ENCODE data around the gene ESYT2. TPM values are rescaled to one million over a fixed set of nuclear protein-coding genes. Genes with fewer than 3 reads are reported as not detected.

ESYT2 gene
- total RNA-seq, 2 experiments from 2014 or later: 116 to 124 TPM

GRCh38 chr7:158816271-158816670 lies 13.0 kb downstream of the ESYT2 start:
- ChIA-PET CTCF (interaction anchor here (1.3 to 1.9 kb wide), 5 partner anchors 8 to 101 kb away, joined by 3 to 8 read pairs (median 4); no protein-coding TSS in a partner anchor), POLR2A (no interaction called here)
- DNase-seq: no peak
- H3K27ac Mint-ChIP-seq: peak overlapping the region; percentile 91
- H3K4me3 Mint-ChIP-seq: peak overlapping the region; percentile 56
- no peaks in the 10 kb centered on the region for H3K27me3 Mint-ChIP-seq
- peaks cover 98% of the 10 kb centered on the region for H3K4me1 Mint-ChIP-seq
- H3K36me3 Mint-ChIP-seq (ENCODE audit: low read depth): peaks cover 51% of the 10 kb centered on the region
- H3K9me3 Mint-ChIP-seq: no peaks in the 10 kb centered on the region

GRCh38 chr7:158815800-158816128 lies 13.5 kb downstream of the ESYT2 start:
- Mint-ChIP-seq H3K4me3 (peak overlapping the region; percentile 56), H3K27me3 (no peaks in the 10 kb centered on the region), H3K36me3 (ENCODE audit: low read depth) (peaks cover 51% of the 10 kb centered on the region), H3K27ac (peak overlapping the region; percentile 91), H3K9me3 (no peaks in the 10 kb centered on the region), H3K4me1 (peaks cover 97% of the 10 kb centered on the region)
- ChIA-PET CTCF (interaction anchor here (1.5 to 1.9 kb wide), 4 partner anchors 9 to 101 kb away, joined by 3 to 8 read pairs (median 4); no protein-coding TSS in a partner anchor), POLR2A (no interaction called here)
- no peak for DNase-seq

- H3K4me1 Mint-ChIP-seq: peaks cover 97% of the 10 kb centered on the region
- H3K4me3 Mint-ChIP-seq: peak overlapping the region; percentile 56
- ChIA-PET CTCF (interaction anchor here (1.3 to 1.9 kb wide), 4 partner anchors 9 to 100 kb away, joined by 3 to 8 read pairs (median 4); no protein-coding TSS in a partner anchor), POLR2A (no interaction called here)
- peaks cover 56% of the 10 kb centered on the region for H3K36me3 Mint-ChIP-seq (ENCODE audit: low read depth)
- H3K27me3 Mint-ChIP-seq: no peaks in the 10 kb centered on the region
- H3K9me3 Mint-ChIP-seq: no peaks in the 10 kb centered on the region
- no peak for DNase-seq
- H3K27ac Mint-ChIP-seq: peak overlapping the region; percentile 91
Observed at GRCh38 chr7:158815083-158815799, 14.1 kb downstream of the ESYT2 start.

GRCh38 chr7:158814637-158815036 lies 14.7 kb downstream of the ESYT2 start:
- H3K36me3 Mint-ChIP-seq (ENCODE audit: low read depth): peaks cover 60% of the 10 kb centered on the region
- peak overlapping the region; percentile 91 for H3K27ac Mint-ChIP-seq
- H3K27me3 Mint-ChIP-seq: no peaks in the 10 kb centered on the region
- ChIA-PET POLR2A (no interaction called here), CTCF (interaction anchor here (1.3 to 1.9 kb wide), 4 partner anchors 10 to 100 kb away, joined by 3 to 8 read pairs (median 4); no protein-coding TSS in a partner anchor)
- H3K4me1 Mint-ChIP-seq: peaks cover 97% of the 10 kb centered on the region
- peak overlapping the region; percentile 56 for H3K4me3 Mint-ChIP-seq
- DNase-seq: peak; percentile 66
- H3K9me3 Mint-ChIP-seq: peaks cover 5% of the 10 kb centered on the region

- H3K36me3 Mint-ChIP-seq (ENCODE audit: low read depth): peaks cover 75% of the 10 kb centered on the region
- no peaks in the 10 kb centered on the region for H3K27me3 Mint-ChIP-seq
- peaks cover 90% of the 10 kb centered on the region for H3K4me1 Mint-ChIP-seq
- DNase-seq: peak; percentile 91
- CTCF ChIA-PET: no interaction called here
- POLR2A ChIA-PET: interaction anchor here (1.1 kb wide), 1 partner anchor 51 kb away, joined by 3 read pairs; no protein-coding TSS in a partner anchor
- peaks cover 5% of the 10 kb centered on the region for H3K9me3 Mint-ChIP-seq
- peak overlapping the region; percentile 95 for H3K27ac Mint-ChIP-seq
- peak overlapping the region; percentile 57 for H3K4me3 Mint-ChIP-seq
Observed at GRCh38 chr7:158812684-158813083, 16.6 kb downstream of the ESYT2 start.

GRCh38 chr7:158811894-158812293 lies 17.4 kb downstream of the ESYT2 start:
- POLR2A ChIA-PET: interaction anchor here (1.2 kb wide), 1 partner anchor 52 kb away, joined by 5 read pairs; no protein-coding TSS in a partner anchor
- Mint-ChIP-seq H3K27ac (peak overlapping the region; percentile 95), H3K4me1 (peaks cover 82% of the 10 kb centered on the region), H3K4me3 (peak overlapping the region; percentile 57), H3K27me3 (no peaks in the 10 kb centered on the region), H3K9me3 (peaks cover 5% of the 10 kb centered on the region), H3K36me3 (ENCODE audit: low read depth) (peaks cover 74% of the 10 kb centered on the region)
- CTCF ChIA-PET: interaction anchor here (1.4 kb wide), 1 partner anchor 9 kb away, joined by 3 read pairs; no protein-coding TSS in a partner anchor
- DNase-seq: no peak

- Mint-ChIP-seq H3K27ac (peak overlapping the region; percentile 95), H3K27me3 (no peaks in the 10 kb centered on the region), H3K4me1 (peaks cover 78% of the 10 kb centered on the region), H3K36me3 (ENCODE audit: low read depth) (peaks cover 73% of the 10 kb centered on the region), H3K4me3 (peak overlapping the region; percentile 57), H3K9me3 (peaks cover 5% of the 10 kb centered on the region)
- ChIA-PET POLR2A (interaction anchor here (1.2 kb wide), 1 partner anchor 52 kb away, joined by 5 read pairs; no protein-coding TSS in a partner anchor), CTCF (interaction anchor here (1.4 to 2.2 kb wide), 2 partner anchors 10 to 12 kb away, joined by 3 to 7 read pairs; no protein-coding TSS in a partner anchor)
- peak; percentile 51 for DNase-seq
Observed at GRCh38 chr7:158811461-158811860, 17.8 kb downstream of the ESYT2 start.

GRCh38 chr7:158810846-158811245 lies 18.5 kb downstream of the ESYT2 start:
- Mint-ChIP-seq H3K4me3 (no peak overlapping the region), H3K36me3 (ENCODE audit: low read depth) (peaks cover 74% of the 10 kb centered on the region)

GRCh38 chr7:158809596-158809995 lies 19.7 kb downstream of the ESYT2 start:
- H3K4me3 Mint-ChIP-seq: no peak overlapping the region
- no peak for DNase-seq

More at GRCh38 chr7:158810846-158811245, 18.5 kb downstream of the ESYT2 start:
- CTCF ChIA-PET: interaction anchor here (1.2 to 2.2 kb wide), 3 partner anchors 10 to 27 kb away, joined by 3 to 7 read pairs (median 3); no protein-coding TSS in a partner anchor
- POLR2A ChIA-PET: interaction anchor here (1.2 kb wide), 1 partner anchor 53 kb away, joined by 5 read pairs; no protein-coding TSS in a partner anchor
- no peak for DNase-seq
- peaks cover 9% of the 10 kb centered on the region for H3K9me3 Mint-ChIP-seq
- no peaks in the 10 kb centered on the region for H3K27me3 Mint-ChIP-seq
- H3K4me1 Mint-ChIP-seq: peaks cover 72% of the 10 kb centered on the region
- H3K27ac Mint-ChIP-seq: peak overlapping the region; percentile 95

GRCh38 chr7:158808126-158808525 lies 21.2 kb downstream of the ESYT2 start:
- Mint-ChIP-seq H3K27me3 (no peaks in the 10 kb centered on the region), H3K27ac (no peak overlapping the region), H3K4me1 (peaks cover 61% of the 10 kb centered on the region), H3K36me3 (ENCODE audit: low read depth) (peaks cover 76% of the 10 kb centered on the region), H3K4me3 (no peak overlapping the region), H3K9me3 (peaks cover 19% of the 10 kb centered on the region)
- ChIA-PET POLR2A (no interaction called here), CTCF (interaction anchor here (2.5 kb wide), 1 partner anchor 9 kb away, joined by 5 read pairs; no protein-coding TSS in a partner anchor)
- no peak for DNase-seq

More at GRCh38 chr7:158809596-158809995, 19.7 kb downstream of the ESYT2 start:
- Mint-ChIP-seq H3K4me1 (peaks cover 65% of the 10 kb centered on the region), H3K27me3 (no peaks in the 10 kb centered on the region), H3K9me3 (peaks cover 16% of the 10 kb centered on the region), H3K36me3 (ENCODE audit: low read depth) (peaks cover 75% of the 10 kb centered on the region), H3K27ac (peak overlapping the region; percentile 78)
- ChIA-PET POLR2A (no interaction called here), CTCF (interaction anchor here (0.7 to 2.2 kb wide), 6 partner anchors 11 to 33 kb away, joined by 3 to 7 read pairs (median 3); no protein-coding TSS in a partner anchor)

GRCh38 chr7:158805937-158806336 lies 23.4 kb downstream of the ESYT2 start:
- no peak overlapping the region for H3K4me3 Mint-ChIP-seq
- peaks cover 19% of the 10 kb centered on the region for H3K9me3 Mint-ChIP-seq
- ChIA-PET POLR2A (no interaction called here), CTCF (interaction anchor here (2.5 kb wide), 1 partner anchor 11 kb away, joined by 5 read pairs; no protein-coding TSS in a partner anchor)
- no peaks in the 10 kb centered on the region for H3K27me3 Mint-ChIP-seq
- H3K36me3 Mint-ChIP-seq (ENCODE audit: low read depth): peaks cover 72% of the 10 kb centered on the region
- H3K27ac Mint-ChIP-seq: no peak overlapping the region
- H3K4me1 Mint-ChIP-seq: peaks cover 59% of the 10 kb centered on the region
- DNase-seq: no peak

- Mint-ChIP-seq H3K4me1 (peaks cover 54% of the 10 kb centered on the region), H3K4me3 (no peak overlapping the region), H3K27me3 (no peaks in the 10 kb centered on the region), H3K36me3 (ENCODE audit: low read depth) (peaks cover 68% of the 10 kb centered on the region), H3K27ac (no peak overlapping the region), H3K9me3 (peaks cover 19% of the 10 kb centered on the region)
- DNase-seq: no peak
- POLR2A ChIA-PET: no interaction called here
- CTCF ChIA-PET: interaction anchor here (0.8 kb wide), 1 partner anchor 11 kb away, joined by 3 read pairs; no protein-coding TSS in a partner anchor
Observed at GRCh38 chr7:158805414-158805813, 23.9 kb downstream of the ESYT2 start.

- H3K27ac Mint-ChIP-seq: peak overlapping the region; percentile 60
- no peak for DNase-seq
- ChIA-PET CTCF (interaction anchor here (0.8 kb wide), 1 partner anchor 70 kb away, joined by 6 read pairs; no protein-coding TSS in a partner anchor), POLR2A (no interaction called here)
- peaks cover 49% of the 10 kb centered on the region for H3K4me1 Mint-ChIP-seq
- peaks cover 14% of the 10 kb centered on the region for H3K9me3 Mint-ChIP-seq
- peaks cover 58% of the 10 kb centered on the region for H3K36me3 Mint-ChIP-seq (ENCODE audit: low read depth)
- H3K4me3 Mint-ChIP-seq: no peak overlapping the region
- no peaks in the 10 kb centered on the region for H3K27me3 Mint-ChIP-seq
Observed at GRCh38 chr7:158804335-158804734, 25.0 kb downstream of the ESYT2 start.

Measured in activated CD4-positive, alpha-beta T cell treated with anti-CD3 and anti-CD28 coated beads, Interleukin-2, amount 10 ng/mL, durations not matched to agents 7 days and 5 days (primary cell).